Endodermal cell (in vitro differentiated cells): ENCODE results near the gene SDK1. TPM values are rescaled to one million over a fixed set of nuclear protein-coding genes. Genes with fewer than 3 reads are reported as not detected.

ENCODE experiments used
- DNase-seq: peaks from one replicate; pipeline ENCODE4 v3.0.0-alpha.2; 2017
- H3K27ac ChIP-seq: 2 replicates; pipeline ENCODE4 v1.5.1; 2013; ENCODE audit warnings: mild to moderate bottlenecking, low read depth, low read length, moderate library complexity
- H3K27me3 ChIP-seq: 2 replicates; pipeline ENCODE4 v1.6.1; 2013; ENCODE audit warnings: mild to moderate bottlenecking, low read length, moderate library complexity; ENCODE audit not compliant: insufficient read depth, control insufficient read depth, poor library complexity, severe bottlenecking
- H3K36me3 ChIP-seq: 2 replicates; pipeline ENCODE4 v1.7.0; 2013; ENCODE audit warnings: mild to moderate bottlenecking, low read length, moderate library complexity; ENCODE audit not compliant: control insufficient read depth, insufficient read depth
- H3K4me1 ChIP-seq: one replicate; pipeline ENCODE4 v1.7.0; 2013; ENCODE audit warnings: low read length; ENCODE audit not compliant: control insufficient read depth, insufficient read depth
- H3K4me3 ChIP-seq: 2 replicates; pipeline ENCODE4 v1.5.1; 2013; ENCODE audit warnings: mild to moderate bottlenecking, low read length, moderate library complexity
- H3K9ac ChIP-seq: 2 replicates; pipeline ENCODE4 v1.6.1; 2013; ENCODE audit warnings: mild to moderate bottlenecking, low read length, moderate library complexity; ENCODE audit not compliant: poor library complexity, severe bottlenecking; ENCODE audit errors: extremely low read depth
- H3K9me3 ChIP-seq: 2 replicates; pipeline ENCODE4 v1.6.1; 2013; ENCODE audit warnings: mild to moderate bottlenecking, low read length, moderate library complexity; ENCODE audit not compliant: control insufficient read depth
- H3K27ac Mint-ChIP-seq: 2 replicates; pipeline ENCODE4 v1.8.0; 2020; ENCODE audit warnings: mixed read lengths
- H3K27me3 Mint-ChIP-seq: 2 replicates; pipeline ENCODE4 v1.8.0; 2021; ENCODE audit warnings: mild to moderate bottlenecking, mixed read lengths; ENCODE audit not compliant: insufficient read depth
- H3K36me3 Mint-ChIP-seq: 2 replicates; pipeline ENCODE4 v1.8.0; 2020; ENCODE audit warnings: low read depth, mixed read lengths
- H3K4me1 Mint-ChIP-seq: 2 replicates; pipeline ENCODE4 v1.8.0; 2020; ENCODE audit warnings: mixed read lengths
- H3K4me3 Mint-ChIP-seq: 2 replicates; pipeline ENCODE4 v1.8.0; 2020; ENCODE audit warnings: mild to moderate bottlenecking, moderate library complexity, mixed read lengths
- H3K9me3 Mint-ChIP-seq: 2 replicates; pipeline ENCODE4 v1.8.0; 2020; ENCODE audit warnings: mild to moderate bottlenecking, mixed read lengths
- WGBS, 2 experiments: methylation state at CpG; one replicate each; pipeline versions ENCODE4 v1.1.5 to v1.1.7; 2013; ENCODE audit warnings: missing lambda C conversion rate in 2 of 2, mixed read lengths in 1 of 2; ENCODE audit not compliant: insufficient coverage in 1 of 2, insufficient read length in 1 of 2; 5-methylcytosine and 5-hydroxymethylcytosine counted together
- total RNA-seq, 2 donors: library from RNA; stranded (reverse); fragmentation: NEBNext Ultra II Directional in 1 of 2; extraction: Animal tissue kit (Norgen Biotek cat#: 25700) in 1 of 2; gene quantifications; 2 replicates in 1 of 2; 3 replicates in 1 of 2; pipeline ENCODE4 v1.2.1, GENCODE V29; 2021
- TF ChIP-seq, protein P1 (sequence below): fragments of 200-600 bp; sonication (generic); conservative IDR thresholded peaks from 2 replicates; pipeline ENCODE4 v1.5.0; 2021; ENCODE audit warnings: antibody characterized with exemption, mild to moderate bottlenecking

The SDK1 gene
- total RNA-seq, 2 donors from 2014 or later = 22.7 to 23.1 TPM

DNA sequence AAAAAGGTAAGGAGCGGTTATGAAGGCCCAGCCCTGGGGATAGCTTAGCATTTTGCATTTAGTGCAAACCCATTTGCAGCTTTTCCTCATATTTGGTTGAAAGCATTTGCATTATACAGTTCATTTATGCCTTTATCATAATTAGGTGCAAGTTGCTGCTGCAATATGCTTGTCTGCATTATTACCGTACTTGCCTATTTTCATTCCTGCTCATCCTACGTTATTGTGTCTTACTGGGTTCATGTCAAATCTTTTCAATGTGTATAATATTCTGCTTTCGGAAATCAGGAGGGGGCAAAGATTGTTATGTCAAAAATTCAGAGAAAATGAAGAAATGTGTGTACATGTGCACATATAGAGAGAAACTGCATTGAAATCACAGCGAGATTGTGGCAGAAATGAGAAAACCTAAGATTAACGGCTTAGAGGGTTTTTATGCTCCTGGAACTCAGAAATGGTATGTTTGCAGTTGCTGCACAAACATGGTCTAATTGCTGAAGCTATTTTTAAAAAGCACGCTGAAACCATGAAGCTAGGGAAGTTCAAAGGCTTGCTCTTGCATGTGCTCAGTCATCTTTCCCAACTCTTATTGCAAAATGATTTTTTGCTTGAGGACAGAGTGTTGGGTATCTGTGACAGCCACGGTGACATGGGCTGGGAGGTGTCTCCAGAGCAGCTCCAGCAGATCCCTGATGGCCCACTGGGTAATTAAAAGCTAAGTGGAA, 613.2 kb downstream of the SDK1 start:
- no peak overlapping the region for H3K27ac ChIP-seq
- DNase-seq = no peak
- TF ChIP-seq, protein P1, sequence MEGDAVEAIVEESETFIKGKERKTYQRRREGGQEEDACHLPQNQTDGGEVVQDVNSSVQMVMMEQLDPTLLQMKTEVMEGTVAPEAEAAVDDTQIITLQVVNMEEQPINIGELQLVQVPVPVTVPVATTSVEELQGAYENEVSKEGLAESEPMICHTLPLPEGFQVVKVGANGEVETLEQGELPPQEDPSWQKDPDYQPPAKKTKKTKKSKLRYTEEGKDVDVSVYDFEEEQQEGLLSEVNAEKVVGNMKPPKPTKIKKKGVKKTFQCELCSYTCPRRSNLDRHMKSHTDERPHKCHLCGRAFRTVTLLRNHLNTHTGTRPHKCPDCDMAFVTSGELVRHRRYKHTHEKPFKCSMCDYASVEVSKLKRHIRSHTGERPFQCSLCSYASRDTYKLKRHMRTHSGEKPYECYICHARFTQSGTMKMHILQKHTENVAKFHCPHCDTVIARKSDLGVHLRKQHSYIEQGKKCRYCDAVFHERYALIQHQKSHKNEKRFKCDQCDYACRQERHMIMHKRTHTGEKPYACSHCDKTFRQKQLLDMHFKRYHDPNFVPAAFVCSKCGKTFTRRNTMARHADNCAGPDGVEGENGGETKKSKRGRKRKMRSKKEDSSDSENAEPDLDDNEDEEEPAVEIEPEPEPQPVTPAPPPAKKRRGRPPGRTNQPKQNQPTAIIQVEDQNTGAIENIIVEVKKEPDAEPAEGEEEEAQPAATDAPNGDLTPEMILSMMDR = no peak
- no peak overlapping the region for H3K9ac ChIP-seq
- Mint-ChIP-seq H3K27me3 (no peaks in the 10 kb centered on the region), H3K4me1 (no peaks in the 10 kb centered on the region), H3K4me3 (no peak overlapping the region), H3K9me3 (peaks cover 13% of the 10 kb centered on the region), H3K27ac (no peak overlapping the region), H3K36me3 (peaks cover 3% of the 10 kb centered on the region)
- no peak overlapping the region for H3K4me3 ChIP-seq
- WGBS, 2 experiments = 94 to 97% methylated on average over 6 to 8 of the region's 8 CpGs
- H3K4me1 ChIP-seq = no peaks in the 10 kb centered on the region
- H3K9me3 ChIP-seq = peaks cover 8% of the 10 kb centered on the region
- H3K36me3 ChIP-seq = no peaks in the 10 kb centered on the region
- H3K27me3 ChIP-seq = no peaks in the 10 kb centered on the region

DNA sequence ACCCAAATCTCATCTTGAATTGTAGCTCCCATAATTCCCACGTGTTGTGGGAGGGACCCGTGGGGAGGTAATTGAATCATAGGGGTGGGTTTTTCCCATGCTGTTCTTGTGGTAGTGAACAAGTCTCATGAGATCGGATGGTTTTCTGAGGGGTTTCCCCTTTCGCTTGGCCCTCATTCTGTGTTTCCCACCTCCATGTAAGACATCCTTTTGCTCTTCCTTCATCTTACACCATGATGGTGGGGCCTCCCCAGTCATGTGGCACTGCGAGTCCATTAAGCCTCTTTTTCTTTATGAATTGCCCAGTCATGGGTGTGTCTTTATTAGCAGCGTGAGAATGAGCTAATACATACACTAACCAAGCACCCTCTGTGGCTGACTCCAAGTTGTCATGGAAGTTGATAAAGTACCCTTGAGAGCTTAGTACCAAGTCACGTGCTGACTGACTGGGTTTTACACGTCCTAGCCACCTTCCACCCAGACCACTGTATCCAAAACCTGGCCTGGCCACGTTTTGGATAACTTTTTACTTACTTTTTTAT, 614.4 kb downstream of the SDK1 start:
- WGBS, 2 experiments = 96 to 100% methylated on average over 3 to 9 of the region's 9 CpGs
- DNase-seq = no peak
- TF ChIP-seq, protein P1 = no peak

DNA sequence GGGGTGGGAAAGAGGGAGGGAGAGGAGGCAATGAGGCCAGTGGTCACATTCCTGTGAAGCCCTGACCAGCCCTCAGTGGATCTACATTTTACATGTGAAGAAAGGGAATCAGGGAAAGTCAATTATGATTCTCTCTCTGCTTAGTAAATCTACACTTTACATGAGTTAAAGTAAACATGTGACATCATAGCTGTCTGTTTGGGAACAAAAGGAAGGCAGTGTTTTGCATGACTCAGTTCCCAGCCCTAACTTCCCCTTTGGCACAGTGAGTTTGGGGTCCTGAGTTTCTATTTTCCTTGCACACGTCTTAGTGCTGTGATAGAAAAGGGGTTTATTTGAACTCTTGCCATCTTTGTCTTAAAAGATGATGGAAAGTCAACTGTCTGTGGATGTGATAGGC, 615.1 kb downstream of the SDK1 start:
- Mint-ChIP-seq H3K4me3 (no peak overlapping the region), H3K4me1 (no peaks in the 10 kb centered on the region), H3K9me3 (peaks cover 13% of the 10 kb centered on the region), H3K27ac (no peak overlapping the region), H3K36me3 (peaks cover 3% of the 10 kb centered on the region), H3K27me3 (no peaks in the 10 kb centered on the region)
- Histone ChIP-seq H3K9ac (no peak overlapping the region), H3K36me3 (no peaks in the 10 kb centered on the region), H3K27ac (no peak overlapping the region), H3K4me3 (no peak overlapping the region), H3K9me3 (peaks cover 4% of the 10 kb centered on the region), H3K4me1 (no peaks in the 10 kb centered on the region), H3K27me3 (no peaks in the 10 kb centered on the region)
- 85 to 100% methylated on average over 1 of the region's 1 CpG for WGBS, 2 experiments
- TF ChIP-seq, protein P1 = no peak
- DNase-seq = no peak

More for the DNA sequence above, 614.4 kb downstream of the SDK1 start:
- H3K9me3 ChIP-seq = peaks cover 8% of the 10 kb centered on the region
- Mint-ChIP-seq H3K36me3 (peaks cover 3% of the 10 kb centered on the region), H3K27ac (no peak overlapping the region), H3K4me3 (no peak overlapping the region), H3K4me1 (no peaks in the 10 kb centered on the region), H3K9me3 (peaks cover 13% of the 10 kb centered on the region), H3K27me3 (no peaks in the 10 kb centered on the region)
- no peak overlapping the region for H3K9ac ChIP-seq
- no peaks in the 10 kb centered on the region for H3K4me1 ChIP-seq
- H3K4me3 ChIP-seq = no peak overlapping the region
- no peaks in the 10 kb centered on the region for H3K36me3 ChIP-seq
- H3K27me3 ChIP-seq = no peaks in the 10 kb centered on the region
- H3K27ac ChIP-seq = no peak overlapping the region
